Lower leg skin (tissue), 4 donors: Measurements from ENCODE around the gene C22orf31. TPM values are rescaled to one million over a fixed set of nuclear protein-coding genes. Genes with fewer than 3 reads are reported as not detected.

ENCODE experiments used
- DNase-seq, 2 donors: peaks; one replicate each; pipeline ENCODE4 v3.0.0-alpha.2; 2019; ENCODE audit warnings: low spot score in 2 of 2
- H3K4me3 ChIP-seq: fragments of 200-600 bp; sonication (generic); 2 replicates; pipeline ENCODE4 v1.5.1; 2017; ENCODE audit warnings: mild to moderate bottlenecking, low read depth; ENCODE audit not compliant: poor library complexity, severe bottlenecking
- POLR2A ChIP-seq, 2 donors: fragments of 450-650 bp; IDR thresholded peaks; one replicate each; pipeline ENCODE4 v1.6.1; 2016 to 2017; ENCODE audit warnings: antibody characterized with exemption in 2 of 2, mild to moderate bottlenecking in 1 of 2, moderate library complexity in 1 of 2
- WGBS, 2 donors: methylation state at CpG; one replicate each; pipeline ENCODE4 v1.1.5; 2018; 5-methylcytosine and 5-hydroxymethylcytosine counted together
- intact Hi-C: fragments of 100-400 bp; cut with DNase I; formaldehyde crosslinking; loops from one replicate; pipeline ENCODE4 v1.15.0; 2023; ENCODE audit warnings: low total_unique reads
- total RNA-seq, 4 donors: library from RNA; depleted of rRNA; stranded (reverse); fragments of >200 nt; gene quantifications; one replicate each; pipeline ENCODE4 v1.1.0, GENCODE V29; 2016
- TF ChIP-seq, protein P1 (sequence below), 3 donors: fragments of 450-650 bp; IDR thresholded peaks; one replicate each; pipeline ENCODE4 v1.5.1; 2016; ENCODE audit warnings: antibody characterized with exemption in 3 of 3, mild to moderate bottlenecking in 3 of 3, moderate library complexity in 2 of 3

C22orf31 gene
- total RNA-seq, 4 donors from 2014 or later = 0.52 TPM; not detected in 3

DNA sequence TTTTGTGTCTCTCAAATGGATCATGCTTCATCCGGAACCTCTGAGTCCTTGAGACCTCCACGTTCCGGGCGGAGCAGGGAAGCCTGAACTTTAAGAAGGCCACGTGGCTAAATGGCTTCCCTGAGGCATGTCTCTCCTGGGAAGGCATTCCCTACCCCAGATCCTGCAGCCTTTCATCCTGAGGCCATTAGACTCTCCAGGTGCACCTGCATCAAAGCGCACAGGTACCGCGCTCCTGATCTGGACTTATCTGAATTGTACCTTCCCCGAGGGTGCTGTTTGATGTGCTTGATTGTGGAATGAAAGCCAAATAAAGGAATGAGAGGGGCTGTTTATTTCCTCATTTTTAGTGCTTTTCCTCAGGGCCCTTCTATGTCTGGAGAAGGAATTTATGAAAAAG, 22.5 kb downstream of the C22orf31 start:
- TF ChIP-seq, protein P1, sequence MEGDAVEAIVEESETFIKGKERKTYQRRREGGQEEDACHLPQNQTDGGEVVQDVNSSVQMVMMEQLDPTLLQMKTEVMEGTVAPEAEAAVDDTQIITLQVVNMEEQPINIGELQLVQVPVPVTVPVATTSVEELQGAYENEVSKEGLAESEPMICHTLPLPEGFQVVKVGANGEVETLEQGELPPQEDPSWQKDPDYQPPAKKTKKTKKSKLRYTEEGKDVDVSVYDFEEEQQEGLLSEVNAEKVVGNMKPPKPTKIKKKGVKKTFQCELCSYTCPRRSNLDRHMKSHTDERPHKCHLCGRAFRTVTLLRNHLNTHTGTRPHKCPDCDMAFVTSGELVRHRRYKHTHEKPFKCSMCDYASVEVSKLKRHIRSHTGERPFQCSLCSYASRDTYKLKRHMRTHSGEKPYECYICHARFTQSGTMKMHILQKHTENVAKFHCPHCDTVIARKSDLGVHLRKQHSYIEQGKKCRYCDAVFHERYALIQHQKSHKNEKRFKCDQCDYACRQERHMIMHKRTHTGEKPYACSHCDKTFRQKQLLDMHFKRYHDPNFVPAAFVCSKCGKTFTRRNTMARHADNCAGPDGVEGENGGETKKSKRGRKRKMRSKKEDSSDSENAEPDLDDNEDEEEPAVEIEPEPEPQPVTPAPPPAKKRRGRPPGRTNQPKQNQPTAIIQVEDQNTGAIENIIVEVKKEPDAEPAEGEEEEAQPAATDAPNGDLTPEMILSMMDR (IDR thresholded peaks at IDR 0.05) = no peak
- no peak for TF ChIP-seq POLR2A (IDR thresholded peaks at IDR 0.05)
- DNase-seq = no peak
- H3K4me3 ChIP-seq = no peak overlapping the region
- intact Hi-C loops = no loop called here
- 67 to 82% methylated on average over 9 of the region's 9 CpGs for WGBS, 2 donors

DNA sequence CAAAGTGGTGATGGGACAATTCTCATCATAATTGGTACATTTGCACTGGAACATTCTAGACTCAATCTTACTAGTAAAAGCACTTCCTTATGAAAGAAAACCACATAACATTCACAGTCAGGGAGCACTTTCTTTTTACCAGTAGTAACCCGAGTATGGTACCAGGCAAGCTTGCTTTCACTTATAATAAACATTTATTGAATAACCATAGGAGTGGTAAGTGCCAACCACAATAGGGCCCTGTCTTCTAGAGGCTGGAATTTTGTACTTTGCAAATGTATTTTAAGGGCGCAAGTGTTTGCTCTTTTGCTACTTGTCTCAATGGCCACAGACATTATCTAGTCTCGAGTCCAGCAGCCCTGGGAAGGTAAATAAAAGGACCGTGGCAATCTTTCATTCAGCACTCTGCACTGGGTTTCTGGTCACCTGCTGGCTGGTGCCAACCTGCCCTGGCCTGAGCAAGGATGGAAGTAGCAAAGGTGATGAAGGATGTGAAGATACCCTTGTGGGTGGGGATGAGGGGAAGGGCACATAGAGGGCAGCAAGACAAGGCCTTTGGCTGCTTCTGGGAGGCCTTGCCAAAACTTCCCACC, 24.2 kb downstream of the C22orf31 start:
- intact Hi-C loops = no loop called here
- TF ChIP-seq, protein P1 (IDR thresholded peaks at IDR 0.05) = no peak
- TF ChIP-seq POLR2A (IDR thresholded peaks at IDR 0.05) = no peak
- DNase-seq = no peak
- no peak overlapping the region for H3K4me3 ChIP-seq
- 71 to 87% methylated on average over 4 of the region's 4 CpGs for WGBS, 2 donors

DNA sequence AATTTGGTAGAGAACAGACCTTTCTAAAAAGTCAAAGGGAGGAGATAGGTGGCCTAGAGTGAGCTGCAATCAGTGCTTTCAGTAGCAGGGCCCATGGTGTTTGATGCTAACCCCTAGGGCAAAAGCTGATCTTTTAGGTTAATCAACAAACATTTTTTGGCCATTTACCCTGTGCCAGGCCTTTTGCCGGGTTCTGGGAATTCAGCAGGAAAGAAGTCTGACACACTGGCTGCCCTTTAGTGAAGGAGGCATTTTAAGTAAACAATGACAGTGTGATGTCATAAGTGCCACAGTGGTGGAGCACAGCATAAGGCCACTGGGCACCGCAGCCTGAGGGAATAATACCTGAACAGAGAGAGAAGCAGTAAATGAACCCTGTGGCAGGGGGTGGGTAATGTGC, 29.0 kb downstream of the C22orf31 start:
- TF ChIP-seq, protein P1 (IDR thresholded peaks at IDR 0.05) = no peak
- TF ChIP-seq POLR2A (IDR thresholded peaks at IDR 0.05) = no peak
- WGBS, 2 donors = 81 to 86% methylated on average over 2 of the region's 2 CpGs
- DNase-seq = no peak
- H3K4me3 ChIP-seq = no peak overlapping the region
- intact Hi-C loops = loop anchor here (5.0 kb wide), 1 partner anchor 170 kb away; no protein-coding TSS in a partner anchor

DNA sequence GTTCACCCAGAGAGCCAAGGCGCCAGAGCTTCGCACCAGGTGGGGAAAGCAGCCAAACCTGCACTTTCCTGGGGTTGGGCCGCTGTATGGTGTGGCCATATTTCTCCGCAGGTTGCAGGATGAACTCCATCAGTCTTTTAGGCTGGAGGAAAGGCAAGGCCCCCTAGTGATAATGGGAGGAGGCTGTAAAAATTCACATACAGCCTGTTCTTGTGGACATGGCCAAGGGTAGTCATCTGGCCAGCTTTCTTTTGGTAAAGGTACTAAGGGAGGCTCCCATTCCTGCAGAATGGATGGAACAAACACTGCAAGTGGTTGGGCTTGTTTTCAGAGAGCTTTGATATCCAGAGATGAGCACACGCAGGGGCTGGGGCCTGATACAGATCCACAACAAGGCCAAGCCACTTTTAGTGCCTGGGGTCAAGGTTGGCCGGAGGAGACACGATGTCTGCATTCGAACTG, 29.6 kb downstream of the C22orf31 start:
- WGBS, 2 donors = 82 to 85% methylated on average over 5 to 8 of the region's 8 CpGs
- no peak overlapping the region for H3K4me3 ChIP-seq
- TF ChIP-seq, protein P1 (IDR thresholded peaks at IDR 0.05) = no peak
- no peak for TF ChIP-seq POLR2A (IDR thresholded peaks at IDR 0.05)
- intact Hi-C loops = loop anchor here (5.0 kb wide), 1 partner anchor 170 kb away; no protein-coding TSS in a partner anchor
- no peak for DNase-seq

DNA sequence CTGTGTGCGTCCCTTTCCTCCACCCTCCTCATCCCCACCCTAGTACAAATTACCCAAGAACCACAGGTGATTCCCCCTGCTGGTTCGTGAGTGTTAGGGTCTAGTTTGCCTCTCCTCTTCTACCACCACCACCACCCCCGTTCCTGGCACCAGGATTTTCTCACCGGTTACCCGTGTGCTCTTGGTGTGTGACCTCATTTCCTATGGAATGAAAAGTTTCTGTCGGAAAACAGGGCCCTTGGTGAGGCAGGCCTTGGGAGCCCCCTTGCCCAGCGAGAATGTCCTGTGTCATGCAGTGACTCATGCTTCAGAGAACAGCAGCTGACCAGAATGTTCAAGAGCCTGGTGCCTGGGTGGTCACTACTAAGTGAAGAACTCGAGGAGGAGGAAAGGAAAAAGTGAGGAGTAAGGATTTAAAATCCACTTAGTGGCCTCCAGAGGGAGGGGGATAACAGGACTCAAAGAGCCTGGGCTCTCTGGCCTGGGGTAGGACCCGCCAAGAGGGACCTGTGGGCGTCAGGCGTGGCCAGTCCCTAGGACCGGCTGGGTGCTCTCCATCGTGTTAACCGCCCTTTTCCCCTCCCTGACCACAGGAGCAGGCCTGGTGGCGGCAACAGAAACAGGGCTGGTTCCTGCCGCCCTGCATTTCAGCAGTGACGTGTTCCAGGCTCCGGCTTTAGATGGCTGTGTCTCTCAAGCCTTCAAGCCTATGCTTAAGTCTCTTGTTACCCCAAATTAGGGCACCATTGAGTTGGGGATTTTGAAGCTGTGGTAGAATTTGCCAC, 30.2 kb downstream of the C22orf31 start:
- DNase-seq = peak in 1 of 2 donors; percentile 59
- WGBS, 2 donors = 49 to 52% methylated on average over 15 to 18 of the region's 18 CpGs
- intact Hi-C loops = loop anchor here (5.0 kb wide), 1 partner anchor 169 kb away; no protein-coding TSS in a partner anchor
- no peak overlapping the region for H3K4me3 ChIP-seq
- TF ChIP-seq, protein P1 (IDR thresholded peaks at IDR 0.05) = no peak
- no peak for TF ChIP-seq POLR2A (IDR thresholded peaks at IDR 0.05)
